HG03066 (cell line): Measurements from ENCODE around the gene FGFRL1.

Experiments used
- ATAC-seq: cut with Tn5 transposase; IDR thresholded peaks from one replicate; pipeline ENCODE4 v1.9.1; 2021; ENCODE audit warnings: low read depth; ENCODE audit not compliant: unreplicated experiment

The FGFRL1 gene

GRCh38 chr4:1004071-1004418 is 7.4 kb upstream of the FGFRL1 start:
- no peak for ATAC-seq

- ATAC-seq, result no peak
These were observed 6.6 kb upstream of the FGFRL1 start for GRCh38 chr4:1004557-1005485.

GRCh38 chr4:1006856-1007255 is 4.6 kb upstream of the FGFRL1 start:
- ATAC-seq, result no peak

- no peak for ATAC-seq
These were observed 2.4 kb upstream of the FGFRL1 start for GRCh38 chr4:1008840-1009541.

- peak; percentile 38 for ATAC-seq
These were observed 1.7 kb upstream of the FGFRL1 start for GRCh38 chr4:1009542-1010394.

GRCh38 chr4:1010395-1011021 is 918 bp upstream of the FGFRL1 start:
- peak; percentile 13 for ATAC-seq

GRCh38 chr4:1011666-1012033 is 224 bp downstream of the FGFRL1 start:
- no peak for ATAC-seq

- ATAC-seq, result no peak
These were observed 761 bp downstream of the FGFRL1 start for GRCh38 chr4:1012034-1012739.

GRCh38 chr4:1013225-1014073 is 2.0 kb downstream of the FGFRL1 start:
- ATAC-seq, result no peak

- ATAC-seq, result no peak
These were observed 3.1 kb downstream of the FGFRL1 start for GRCh38 chr4:1014291-1015167.

GRCh38 chr4:1015179-1015578 is 3.8 kb downstream of the FGFRL1 start:
- ATAC-seq, result no peak

- no peak for ATAC-seq
These were observed 4.3 kb downstream of the FGFRL1 start for GRCh38 chr4:1015746-1016145.

GRCh38 chr4:1017211-1017610 is 5.8 kb downstream of the FGFRL1 start:
- ATAC-seq, result no peak

GRCh38 chr4:1017706-1018105 is 6.3 kb downstream of the FGFRL1 start:
- no peak for ATAC-seq

GRCh38 chr4:1018147-1019020 is 7.0 kb downstream of the FGFRL1 start:
- ATAC-seq, result no peak

- no peak for ATAC-seq
These were observed 7.9 kb downstream of the FGFRL1 start for GRCh38 chr4:1019320-1019719.
